Colonic mucosa (tissue), 4 donors: ENCODE data around the gene LGALS9. TPM values are rescaled to one million over a fixed set of nuclear protein-coding genes. Genes with fewer than 3 reads are reported as not detected.

Experiments
- DNase-seq: peaks from one replicate; pipeline ENCODE4 v3.0.0-alpha.2; 2020
- H3K27ac ChIP-seq: fragments of 200-600 bp; one replicate; pipeline ENCODE4 v1.8.0; 2021
- H3K27me3 ChIP-seq: fragments of 200-600 bp; one replicate; pipeline ENCODE4 v1.8.0; 2021
- H3K36me3 ChIP-seq: fragments of 200-600 bp; one replicate; pipeline ENCODE4 v1.8.0; 2021
- H3K4me1 ChIP-seq: fragments of 200-600 bp; one replicate; pipeline ENCODE4 v1.8.0; 2021; ENCODE audit warnings: mild to moderate bottlenecking
- H3K4me3 ChIP-seq: fragments of 200-600 bp; one replicate; pipeline ENCODE4 v1.8.0; 2021
- H3K9ac ChIP-seq, 2 donors: one replicate each; pipeline ENCODE4 v1.7.0; 2013; ENCODE audit warnings: control low read depth in 2 of 2, low read depth in 2 of 2, low read length in 2 of 2
- H3K9me3 ChIP-seq: fragments of 200-600 bp; one replicate; pipeline ENCODE4 v1.8.0; 2021
- intact Hi-C: fragments of 100-400 bp; cut with DNase I; formaldehyde crosslinking; loops from one replicate; pipeline ENCODE4 v1.14.1; 2022
- total RNA-seq, 2 donors: library from RNA; stranded (reverse); fragmentation: NEBNext Ultra II Directional in 1 of 2; extraction: Animal tissue kit (Norgen Biotek cat#: 25700) in 1 of 2; gene quantifications; one replicate each; pipeline ENCODE4 v1.2.1, GENCODE V29; 2021
- TF ChIP-seq, protein P1 (sequence below): fragments of 200-600 bp; IDR thresholded peaks from one replicate; pipeline ENCODE4 v1.8.0; 2022; ENCODE audit warnings: antibody characterized with exemption, mild to moderate bottlenecking
- donor health status: healthy.
- donor health status: DM: no; HTN: no; CAD: no.
- donor health status: DM: no; HTN: no; CAD: no.

The LGALS9 gene
- total RNA-seq, 2 donors from 2014 or later = 370 to 444 TPM

DNA sequence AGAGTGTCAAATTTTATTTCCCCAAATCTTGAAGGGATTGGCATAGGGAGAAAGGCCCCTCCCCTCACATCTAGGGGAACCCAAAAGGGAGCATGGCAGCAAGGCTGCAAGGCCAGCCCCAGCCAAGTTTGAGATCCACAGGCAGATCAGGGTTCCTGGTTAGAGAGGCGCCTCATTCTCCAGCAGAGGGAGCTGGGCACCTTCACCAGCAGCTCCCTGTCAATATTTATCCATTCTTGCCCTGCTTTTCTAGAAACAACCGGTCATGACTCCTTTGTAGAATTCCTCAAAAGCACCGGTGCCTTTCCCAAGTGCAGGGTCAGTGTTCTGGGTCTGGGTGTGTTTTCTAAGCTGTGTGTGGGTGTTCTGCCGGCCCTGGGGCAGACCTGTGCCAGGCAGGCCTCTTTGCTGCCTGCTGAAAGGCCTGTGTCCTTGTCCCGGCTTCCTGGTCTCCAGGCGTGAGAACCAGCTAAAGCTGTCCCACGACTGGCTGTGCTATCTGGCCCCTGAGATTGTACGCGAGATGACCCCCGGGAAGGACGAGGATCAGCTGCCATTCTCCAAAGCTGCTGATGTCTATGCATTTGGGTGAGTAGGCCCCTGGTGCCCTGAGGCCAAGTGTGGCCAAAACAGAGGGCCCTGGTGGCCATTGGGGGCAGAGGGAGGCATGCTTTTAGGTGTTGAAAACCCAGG, 21.2 kb upstream of the LGALS9 start:
- no peaks in the 10 kb centered on the region for H3K27me3 ChIP-seq
- H3K4me3 ChIP-seq = no peak overlapping the region
- no peak overlapping the region for H3K27ac ChIP-seq
- no peaks in the 10 kb centered on the region for H3K9me3 ChIP-seq
- no peaks in the 10 kb centered on the region for H3K4me1 ChIP-seq
- TF ChIP-seq, protein P1, sequence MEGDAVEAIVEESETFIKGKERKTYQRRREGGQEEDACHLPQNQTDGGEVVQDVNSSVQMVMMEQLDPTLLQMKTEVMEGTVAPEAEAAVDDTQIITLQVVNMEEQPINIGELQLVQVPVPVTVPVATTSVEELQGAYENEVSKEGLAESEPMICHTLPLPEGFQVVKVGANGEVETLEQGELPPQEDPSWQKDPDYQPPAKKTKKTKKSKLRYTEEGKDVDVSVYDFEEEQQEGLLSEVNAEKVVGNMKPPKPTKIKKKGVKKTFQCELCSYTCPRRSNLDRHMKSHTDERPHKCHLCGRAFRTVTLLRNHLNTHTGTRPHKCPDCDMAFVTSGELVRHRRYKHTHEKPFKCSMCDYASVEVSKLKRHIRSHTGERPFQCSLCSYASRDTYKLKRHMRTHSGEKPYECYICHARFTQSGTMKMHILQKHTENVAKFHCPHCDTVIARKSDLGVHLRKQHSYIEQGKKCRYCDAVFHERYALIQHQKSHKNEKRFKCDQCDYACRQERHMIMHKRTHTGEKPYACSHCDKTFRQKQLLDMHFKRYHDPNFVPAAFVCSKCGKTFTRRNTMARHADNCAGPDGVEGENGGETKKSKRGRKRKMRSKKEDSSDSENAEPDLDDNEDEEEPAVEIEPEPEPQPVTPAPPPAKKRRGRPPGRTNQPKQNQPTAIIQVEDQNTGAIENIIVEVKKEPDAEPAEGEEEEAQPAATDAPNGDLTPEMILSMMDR = peak; percentile 61
- H3K9ac ChIP-seq = peak overlapping the region in 1 of 2 donors; percentile 13
- intact Hi-C loops = no loop called here
- H3K36me3 ChIP-seq = no peaks in the 10 kb centered on the region
- peak; percentile 62 for DNase-seq

GRCh38 chr17:27610304-27610677, 20.7 kb upstream of the LGALS9 start:
- no peaks in the 10 kb centered on the region for H3K27me3 ChIP-seq
- H3K36me3 ChIP-seq = no peaks in the 10 kb centered on the region
- no peaks in the 10 kb centered on the region for H3K9me3 ChIP-seq
- no peak overlapping the region for H3K4me3 ChIP-seq
- no peak overlapping the region for H3K9ac ChIP-seq
- no peaks in the 10 kb centered on the region for H3K4me1 ChIP-seq
- intact Hi-C loops = no loop called here
- TF ChIP-seq, protein P1 = no peak
- no peak overlapping the region for H3K27ac ChIP-seq
- DNase-seq = no peak

GRCh38 chr17:27612160-27612770, 18.7 kb upstream of the LGALS9 start:
- H3K9ac ChIP-seq = no peak overlapping the region
- no peak for DNase-seq
- H3K9me3 ChIP-seq = no peaks in the 10 kb centered on the region
- H3K27ac ChIP-seq = no peak overlapping the region
- H3K4me1 ChIP-seq = no peaks in the 10 kb centered on the region
- no peaks in the 10 kb centered on the region for H3K36me3 ChIP-seq
- H3K4me3 ChIP-seq = no peak overlapping the region
- intact Hi-C loops = no loop called here
- TF ChIP-seq, protein P1 = no peak
- H3K27me3 ChIP-seq = no peaks in the 10 kb centered on the region

- Histone ChIP-seq H3K9me3 (no peaks in the 10 kb centered on the region), H3K27me3 (no peaks in the 10 kb centered on the region), H3K4me1 (no peaks in the 10 kb centered on the region), H3K9ac (no peak overlapping the region), H3K4me3 (no peak overlapping the region), H3K36me3 (no peaks in the 10 kb centered on the region), H3K27ac (no peak overlapping the region)
- DNase-seq = no peak
- TF ChIP-seq, protein P1 = no peak
- intact Hi-C loops = no loop called here
Observed at GRCh38 chr17:27613433-27613832, 17.6 kb upstream of the LGALS9 start.

- Histone ChIP-seq H3K4me3 (no peak overlapping the region), H3K9ac (no peak overlapping the region), H3K36me3 (no peaks in the 10 kb centered on the region), H3K4me1 (no peaks in the 10 kb centered on the region), H3K9me3 (no peaks in the 10 kb centered on the region), H3K27ac (no peak overlapping the region), H3K27me3 (no peaks in the 10 kb centered on the region)
- no peak for DNase-seq
- TF ChIP-seq, protein P1 = no peak
- intact Hi-C loops = no loop called here
Observed at GRCh38 chr17:27615121-27615520, 15.9 kb upstream of the LGALS9 start.
